HepG2 (cell line): ENCODE data around the gene TCF12. TPM values are rescaled to one million over a fixed set of nuclear protein-coding genes. Genes with fewer than 3 reads are reported as not detected.

ENCODE experiments used
- ATAC-seq: fragments of 200-7000 bp; cut with Tn5 transposase; 3 replicates; pipeline ENCODE4 v1.9.1; 2020; ENCODE audit warnings: mild to moderate bottlenecking, moderate library complexity
- BruUV-seq: library from RNA; stranded (reverse); fragments of 400-500 nt; replicated peaks from 2 replicates; lab custom pipeline; 2021; lab: Mats Ljungman, UMichigan
- CTCF ChIA-PET: fragments of 300-600 bp; formaldehyde crosslinking; extraction: SDS; loops from one replicate; lab custom pipeline; 2021; ENCODE audit warnings: low total read pairs, inconsistent platforms, low intra/inter-chr PET ratio; lab: Yijun Ruan, JAX
- POLR2A ChIA-PET: fragments of 350-600 bp; sonication (Branson Sonifier 250); formaldehyde crosslinking; loops from one replicate; lab custom pipeline; 2020; ENCODE audit warnings: antibody characterized with exemption, inconsistent platforms; lab: Yijun Ruan, JAX
- DNase-seq: peaks from one replicate; pipeline ENCODE4 v3.0.0-alpha.2; 2015; ENCODE audit warnings: low spot score
- FAIRE-seq: peaks from 3 replicates; lab custom pipeline; 2011; peaks lifted over from hg19 to GRCh38; lab: Jason Lieb, UNC
- H2AFZ ChIP-seq: one replicate; pipeline ENCODE4 v1.6.1; 2011; ENCODE audit warnings: low read length, inconsistent platforms
- H3K27ac ChIP-seq: fragments of 300-600 bp; 3 replicates; pipeline ENCODE4 v1.8.0; 2011; ENCODE audit warnings: mixed run types, mild to moderate bottlenecking, mixed read lengths, low read length, inconsistent platforms; ENCODE audit not compliant: insufficient read depth; ENCODE audit errors: extremely low read length
- H3K27me3 ChIP-seq, 2 experiments: fragments of 200-600 bp in 1 of 2; 2 replicates in 1 of 2; 3 replicates in 1 of 2; pipeline versions ENCODE4 v1.6.0 to v1.8.0; 2011; ENCODE audit warnings: low read length in 2 of 2, mild to moderate bottlenecking in 2 of 2, moderate library complexity in 2 of 2, inconsistent platforms in 1 of 2; ENCODE audit not compliant: insufficient read depth in 2 of 2, control insufficient read depth in 1 of 2
- H3K36me3 ChIP-seq, 2 experiments: fragments of 200-600 bp in 1 of 2; replicated peaks in 1 of 2; 2 replicates in 1 of 2; 3 replicates in 1 of 2; pipeline versions ENCODE4 v1.5.1 to v1.8.0; 2011; ENCODE audit warnings: low read length in 2 of 2, inconsistent platforms in 1 of 2; ENCODE audit not compliant: insufficient read depth in 2 of 2, control insufficient read depth in 1 of 2
- H3K4me1 ChIP-seq: 2 replicates; pipeline ENCODE4 v1.5.1; 2012; ENCODE audit warnings: low read length, inconsistent platforms; ENCODE audit not compliant: insufficient read depth
- H3K4me2 ChIP-seq: 2 replicates; pipeline ENCODE4 v1.6.0; 2011; ENCODE audit warnings: low read depth, low read length, inconsistent platforms
- H3K4me3 ChIP-seq, 3 experiments: fragments of 200-600 bp in 1 of 3; sonication (generic), shearing (Covaris generic) in 1 of 3; replicated peaks in 1 of 3; 2 replicates each; pipeline ENCODE4 v1.5.1; 2011 to 2016; ENCODE audit warnings: low read length in 3 of 3, inconsistent platforms in 2 of 3, low read depth in 2 of 3, mild to moderate bottlenecking in 2 of 3, control low read depth in 1 of 3, mixed read lengths in 1 of 3; ENCODE audit not compliant: insufficient read depth in 1 of 3
- H3K79me2 ChIP-seq: one replicate; pipeline ENCODE4 v1.6.1; 2011; ENCODE audit warnings: low read length, inconsistent platforms; ENCODE audit not compliant: insufficient read depth
- H3K9ac ChIP-seq: 2 replicates; pipeline ENCODE4 v1.6.0; 2011; ENCODE audit warnings: mild to moderate bottlenecking, low read depth, low read length, inconsistent platforms; ENCODE audit not compliant: insufficient read depth
- H3K9me3 ChIP-seq: 2 replicates; pipeline ENCODE4 v1.5.1; 2012; ENCODE audit warnings: mild to moderate bottlenecking, low read length
- H4K20me1 ChIP-seq: 2 replicates; pipeline ENCODE4 v1.6.0; 2011; ENCODE audit warnings: inconsistent platforms, mild to moderate bottlenecking, low read length, moderate library complexity; ENCODE audit not compliant: insufficient read depth
- FOXK1 ChIP-seq: sonication (generic); formaldehyde crosslinking; IDR thresholded peaks from 2 replicates; pipeline ENCODE4 v1.4.0; 2020; ENCODE audit warnings: low read depth, missing genetic modification reagents, borderline replicate concordance
- TARDBP ChIP-seq: sonication (generic); formaldehyde crosslinking; IDR thresholded peaks from 2 replicates; pipeline ENCODE4 v1.8.0; 2022; ENCODE audit warnings: mild to moderate bottlenecking, missing genetic modification reagents
- TBX3 ChIP-seq: fragments of 450-650 bp; IDR thresholded peaks from 2 replicates; pipeline ENCODE4 v1.6.1; 2017; ENCODE audit warnings: antibody characterized with exemption, mild to moderate bottlenecking, inconsistent platforms, borderline replicate concordance
- TRIM24 ChIP-seq: sonication (generic); formaldehyde crosslinking; IDR thresholded peaks from 2 replicates; pipeline ENCODE4 v1.8.0; 2022; ENCODE audit warnings: mild to moderate bottlenecking, missing genetic modification reagents
- WGBS: methylation state at CpG from one replicate; pipeline ENCODE4 v1.1.6; 2017; ENCODE audit warnings: low lambda C conversion rate; 5-methylcytosine and 5-hydroxymethylcytosine counted together
- in situ Hi-C: cut with HindIII; loops from 2 replicates; pipeline ENCODE4 v1.10.0; 2017; ENCODE audit warnings: low pct_unique_long_range_greater_than_20kb; ENCODE audit not compliant: extremely low pct_ligation_motif_present
- intact Hi-C: fragments of 100-400 bp; cut with micrococcal nuclease; formaldehyde crosslinking; loops from one replicate; pipeline ENCODE4 v1.10.0; 2022; ENCODE audit not compliant: unreplicated experiment
- polyA plus RNA-seq, 8 experiments: library from polyadenylated mRNA; depleted of rRNA in 3 of 8; stranded (reverse) in 7 of 8; unstranded in 1 of 8; fragments of >200 nt; fragmentation: Illumina TruSeq in 4 of 8; extraction: Trizol in 4 of 8; gene quantifications; 2 replicates each; pipeline versions ENCODE4 v1.2.1 to v1.2.3, GENCODE V29; 2011 to 2016; ENCODE audit warnings: low read depth in 4 of 8, missing spikeins in 1 of 8, mixed read lengths in 1 of 8; ENCODE audit not compliant: insufficient read depth in 1 of 8
- total RNA-seq, 5 experiments: library from RNA; depleted of rRNA; stranded (reverse); fragments of >200 nt; fragmentation: Illumina TruSeq; extraction: Trizol; gene quantifications; 2 replicates each; pipeline ENCODE4 v1.2.3, GENCODE V29; 2016; ENCODE audit warnings: low read depth in 1 of 5
- TF ChIP-seq, protein P1 (sequence below): IDR thresholded peaks from 2 replicates; pipeline ENCODE4 v1.6.1; 2016; ENCODE audit warnings: missing genetic modification reagents, missing compliant biosample characterization

Gene TCF12
- total and polyA plus RNA-seq, 2 of the 13 experiments (the other 11 are each of a cell fraction or from before 2014, with no cell fraction given): 48.6 to 51.1 TPM

- peaks cover 0 to 2% of the 10 kb centered on the region in 2 experiments; a peak in 2 of 5 replicates for H3K36me3 ChIP-seq
- intact Hi-C loops (no loop called here), in situ Hi-C loops (no loop called here)
- H3K27ac ChIP-seq: no peak overlapping the region
- no peak overlapping the region for H3K4me2 ChIP-seq
- BruUV-seq: no TSS peak
- H2AFZ ChIP-seq: no peak overlapping the region
- H3K4me3 ChIP-seq: no peak overlapping the region
- WGBS: 58% methylated on average over 2 of the region's 2 CpGs
- DNase-seq (no peak), FAIRE-seq (no peak), ATAC-seq (no peak)
- H3K9me3 ChIP-seq: no peaks in the 10 kb centered on the region
- no peaks in the 10 kb centered on the region for H4K20me1 ChIP-seq
- POLR2A ChIA-PET: no interaction called here
- no peaks in the 10 kb centered on the region for H3K27me3 ChIP-seq
- TF ChIP-seq TBX3 (no peak), FOXK1 (no peak), TARDBP (CRISPR knock-in tag) (no peak)
- TF ChIP-seq, protein P1, sequence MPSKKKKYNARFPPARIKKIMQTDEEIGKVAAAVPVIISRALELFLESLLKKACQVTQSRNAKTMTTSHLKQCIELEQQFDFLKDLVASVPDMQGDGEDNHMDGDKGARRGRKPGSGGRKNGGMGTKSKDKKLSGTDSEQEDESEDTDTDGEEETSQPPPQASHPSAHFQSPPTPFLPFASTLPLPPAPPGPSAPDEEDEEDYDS (CRISPR knock-in tag): no peak
- no peaks in the 10 kb centered on the region; the same call in 1 of the 2 replicates for H3K4me1 ChIP-seq
- H3K9ac ChIP-seq: no peak overlapping the region
- no peaks in the 10 kb centered on the region for H3K79me2 ChIP-seq
- CTCF ChIA-PET: no interaction called here
Observed at GRCh38 chr15:57108296-57108695, 189.9 kb downstream of the TCF12 start.

GRCh38 chr15:57109005-57109404 lies 190.6 kb downstream of the TCF12 start:
- intact Hi-C loops: no loop called here
- ATAC-seq: no peak
- POLR2A ChIA-PET: no interaction called here

More at GRCh38 chr15:57109005-57109404, 190.6 kb downstream of the TCF12 start:
- no peak for TF ChIP-seq TRIM24 (CRISPR knock-in tag)
- DNase-seq (no peak), FAIRE-seq (no peak)
- Histone ChIP-seq H3K36me3 (peaks cover 0 to 2% of the 10 kb centered on the region in 2 experiments; a peak in 2 of 5 replicates), H3K9ac (no peak overlapping the region), H3K4me3 (no peak overlapping the region), H3K79me2 (no peaks in the 10 kb centered on the region), H4K20me1 (no peaks in the 10 kb centered on the region), H3K27me3 (no peaks in the 10 kb centered on the region), H3K4me2 (no peak overlapping the region), H2AFZ (no peak overlapping the region), H3K27ac (no peak overlapping the region), H3K4me1 (peaks cover 5% of the 10 kb centered on the region), H3K9me3 (no peaks in the 10 kb centered on the region)
- WGBS: 100% methylated on average over 2 of the region's 2 CpGs
- no TSS peak for BruUV-seq
- CTCF ChIA-PET: no interaction called here
- in situ Hi-C loops: no loop called here
